SK-N-DZ (cell line): Measurements from ENCODE around the gene KCTD3.

Experiments
- DNase-seq: peaks from one replicate; pipeline ENCODE4 v3.0.0-alpha.2; 2015; ENCODE audit warnings: low spot score
- small RNA-seq, 2 experiments: library from RNA; depleted of rRNA; stranded (forward); fragments of <200 nt; gene quantifications; one replicate each; pipeline ENCODE3, GENCODE V24; 2014

Gene KCTD3

GRCh38 chr1:215651867-215652266 lies 84.8 kb downstream of the KCTD3 start:
- no peak for DNase-seq

DNA sequence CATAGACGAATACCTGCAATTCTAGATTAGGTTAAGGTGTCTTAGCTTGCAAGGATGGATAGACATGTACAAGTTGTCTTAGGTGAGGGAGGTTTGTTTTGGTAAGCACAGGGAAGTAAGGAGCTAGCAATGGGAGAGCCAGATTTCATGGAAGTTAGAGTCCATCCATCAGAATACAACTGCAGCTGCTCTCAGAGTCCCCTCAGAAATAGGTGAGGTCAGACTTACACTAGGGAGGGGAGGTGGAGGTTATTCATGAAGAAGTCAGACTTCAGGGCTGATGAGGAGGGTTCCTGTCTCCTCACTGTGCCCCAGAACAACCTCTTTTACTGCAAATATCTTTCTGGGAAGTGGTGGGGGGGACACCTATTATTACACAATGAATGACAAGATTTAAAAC lies 85.3 kb downstream of the KCTD3 start:
- DNase-seq = no peak

DNA sequence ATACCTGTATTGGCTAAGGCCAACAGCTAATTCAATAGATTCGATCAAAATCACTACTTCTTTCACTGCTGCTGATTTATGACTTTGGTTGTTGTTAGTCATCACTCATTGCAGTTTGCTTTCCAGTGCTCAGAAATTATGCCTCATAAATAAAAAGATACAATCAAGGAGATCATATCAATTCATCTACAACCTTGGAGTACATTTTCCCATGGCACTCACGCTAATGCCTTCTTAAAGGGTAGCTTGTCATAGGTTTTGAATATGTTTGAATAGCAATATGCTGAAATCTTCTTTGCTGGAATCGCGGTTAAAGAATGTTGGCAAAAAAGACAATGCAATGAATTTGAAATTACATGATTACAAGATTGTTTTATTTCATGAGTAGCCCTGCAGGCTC lies 89.9 kb downstream of the KCTD3 start:
- DNase-seq = no peak

DNA sequence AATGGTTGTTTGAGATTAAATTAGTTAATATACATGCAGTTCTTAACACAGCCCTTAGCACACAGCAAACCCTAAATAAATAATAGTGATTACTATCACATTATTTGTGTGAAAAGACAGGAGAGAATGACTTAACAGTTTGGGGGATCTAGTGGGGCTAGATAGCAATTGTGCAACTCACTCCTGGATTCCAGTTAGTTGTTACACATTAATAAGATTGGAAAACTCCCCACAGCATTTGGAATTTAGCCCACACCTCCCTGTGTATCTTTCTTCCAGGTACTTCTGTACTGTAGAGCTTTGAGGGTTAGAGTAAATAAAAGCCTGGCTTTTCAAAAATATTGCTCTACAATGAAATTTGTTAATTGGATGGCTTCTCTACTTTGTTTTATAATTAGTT lies 93.2 kb downstream of the KCTD3 start:
- no peak for DNase-seq

- DNase-seq = no peak
These were observed 93.9 kb downstream of the KCTD3 start for GRCh38 chr1:215661033-215661432.

DNA sequence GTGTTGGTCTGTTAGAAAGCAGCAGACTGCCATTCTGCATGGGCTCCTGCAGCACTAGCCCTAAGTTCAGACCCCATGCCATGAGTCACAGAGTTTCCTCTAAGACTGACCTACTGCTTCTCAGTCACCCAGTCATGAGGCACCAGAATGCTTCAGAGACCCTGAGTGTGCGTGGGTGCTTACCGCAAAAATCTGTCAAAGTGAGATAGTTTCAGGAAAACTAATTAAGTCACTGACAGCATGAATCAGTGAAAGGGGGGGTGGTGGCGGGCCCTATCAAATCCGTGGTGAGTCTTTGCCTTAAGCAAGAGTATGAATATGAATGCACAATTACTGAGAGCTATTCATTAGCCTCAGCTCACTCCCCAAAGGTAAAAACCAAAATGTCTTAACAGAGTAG lies 98.1 kb downstream of the KCTD3 start:
- no peak for DNase-seq

DNA sequence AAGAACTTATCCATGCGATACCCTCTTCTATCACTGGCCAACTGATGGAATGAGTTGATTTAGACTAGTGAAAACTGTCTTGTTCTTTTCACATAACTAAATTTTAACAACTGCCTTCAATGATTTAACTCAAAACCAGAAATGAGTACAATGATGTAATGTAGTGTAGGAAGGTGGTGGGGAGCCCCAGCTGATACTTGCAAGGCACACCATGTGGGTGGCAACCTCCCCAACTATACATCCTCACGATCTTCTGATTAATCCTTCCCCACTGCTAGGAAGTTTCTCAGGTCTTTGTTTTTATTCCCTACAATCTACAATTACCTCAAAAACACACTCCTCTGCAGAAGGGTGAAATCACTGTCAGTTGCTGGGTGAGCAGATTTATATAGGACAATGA lies 100.7 kb downstream of the KCTD3 start:
- DNase-seq = no peak

DNA sequence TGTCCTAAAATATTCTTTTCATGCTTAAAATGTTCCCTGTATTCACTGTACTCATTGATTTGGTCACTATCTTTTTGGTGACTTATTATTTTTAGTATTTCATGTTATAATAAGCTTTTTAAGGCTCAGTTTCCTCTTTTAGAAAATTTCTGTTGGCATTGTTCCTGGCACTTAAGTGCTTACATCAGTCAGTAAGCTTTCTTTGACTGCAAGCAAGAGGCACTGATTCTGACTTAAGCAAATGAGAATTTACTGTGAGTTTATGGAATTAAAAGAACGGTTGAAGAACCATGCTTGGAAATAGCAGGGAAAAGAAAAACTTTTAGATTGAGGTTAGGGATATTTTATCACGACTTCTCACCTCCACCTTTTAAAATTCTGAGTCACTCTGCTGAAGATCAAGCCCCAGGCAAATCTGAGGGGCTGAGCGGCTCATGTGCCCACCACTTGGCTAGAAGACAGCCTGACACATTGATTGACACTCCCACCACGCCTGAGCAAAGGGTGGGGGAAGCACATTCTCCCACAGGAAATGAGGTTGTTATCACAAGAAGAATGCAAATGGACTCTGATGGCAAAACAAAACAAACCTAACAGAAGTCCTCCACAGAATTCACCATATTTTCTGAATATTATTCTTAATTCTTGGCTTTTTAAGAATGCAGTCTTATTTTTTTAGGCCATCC lies 102.8 kb downstream of the KCTD3 start:
- no peak for DNase-seq

Small RNA genes lying within 50 kb of the gene (small RNA-seq; reads per million reads assigned to genes)
- 0 to 0.24 reads per million in 2 experiments for gene RF00108
